Skeletal muscle cell (primary cell): ENCODE measurements around the gene SLC1A4.
"Not testable (repeated sequence)": the region's sequence is repeated elsewhere in the genome, so short reads cannot be mapped to it uniquely, and the experiment has no call there.

Source experiments
- DNase-seq: peaks from one replicate; pipeline ENCODE4 v3.0.0-alpha.2; 2010; ENCODE audit warnings: low read depth
- H3K4me3 ChIP-seq: 2 replicates; pipeline ENCODE4 v1.5.1; 2011; ENCODE audit warnings: low read depth, mild to moderate bottlenecking, control low read depth, low read length, moderate library complexity

SLC1A4 gene

GRCh38 chr2:64988420-64989125, 626 bp upstream of the SLC1A4 start:
- peak; percentile 80 for DNase-seq
- peak overlapping the region; percentile 78 for H3K4me3 ChIP-seq

- no peak for DNase-seq
- peak overlapping the region; percentile 78 for H3K4me3 ChIP-seq
These were observed 899 bp downstream of the SLC1A4 start for GRCh38 chr2:64989982-64990614.

- DNase-seq = no peak
- peak overlapping the region; percentile 78 for H3K4me3 ChIP-seq
These were observed 1.7 kb downstream of the SLC1A4 start for GRCh38 chr2:64990876-64991275.

- DNase-seq = no peak
- no peak overlapping the region for H3K4me3 ChIP-seq
These were observed 3.0 kb downstream of the SLC1A4 start for GRCh38 chr2:64992218-64992617.

GRCh38 chr2:64992990-64993389, 3.8 kb downstream of the SLC1A4 start:
- no peak for DNase-seq
- no peak overlapping the region for H3K4me3 ChIP-seq

- H3K4me3 ChIP-seq = no peak overlapping the region
- no peak for DNase-seq
These were observed 5.8 kb downstream of the SLC1A4 start for GRCh38 chr2:64995041-64995440.

- no peak for DNase-seq
- no peak overlapping the region for H3K4me3 ChIP-seq
These were observed 7.7 kb downstream of the SLC1A4 start for GRCh38 chr2:64996871-64997307.

- H3K4me3 ChIP-seq = no peak overlapping the region
- DNase-seq = peak; percentile 46
These were observed 9.5 kb downstream of the SLC1A4 start for GRCh38 chr2:64998658-64999061.

- DNase-seq = no peak
- H3K4me3 ChIP-seq = no peak overlapping the region
These were observed 10.6 kb downstream of the SLC1A4 start for GRCh38 chr2:64999754-65000153.

- H3K4me3 ChIP-seq = no peak overlapping the region
- no peak for DNase-seq
These were observed 11.4 kb downstream of the SLC1A4 start for GRCh38 chr2:65000644-65001043.

- DNase-seq = no peak
- no peak overlapping the region for H3K4me3 ChIP-seq
These were observed 13.8 kb downstream of the SLC1A4 start for GRCh38 chr2:65003037-65003436.

GRCh38 chr2:65004232-65004631, 15.0 kb downstream of the SLC1A4 start:
- not testable (repeated sequence) for DNase-seq, H3K4me3 ChIP-seq

- no peak overlapping the region for H3K4me3 ChIP-seq
- DNase-seq = no peak
These were observed 24.6 kb downstream of the SLC1A4 start for GRCh38 chr2:65013776-65014175.

- H3K4me3 ChIP-seq = no peak overlapping the region
- no peak for DNase-seq
These were observed 26.5 kb downstream of the SLC1A4 start for GRCh38 chr2:65015731-65016130.

GRCh38 chr2:65016789-65017188, 27.6 kb downstream of the SLC1A4 start:
- no peak for DNase-seq
- no peak overlapping the region for H3K4me3 ChIP-seq

- DNase-seq = no peak
- no peak overlapping the region for H3K4me3 ChIP-seq
These were observed 28.1 kb downstream of the SLC1A4 start for GRCh38 chr2:65017335-65017734.

GRCh38 chr2:65018141-65018582, 29.0 kb downstream of the SLC1A4 start:
- H3K4me3 ChIP-seq = no peak overlapping the region
- no peak for DNase-seq

- DNase-seq = no peak
- no peak overlapping the region for H3K4me3 ChIP-seq
These were observed 29.8 kb downstream of the SLC1A4 start for GRCh38 chr2:65019010-65019409.

- no peak for DNase-seq
- no peak overlapping the region for H3K4me3 ChIP-seq
These were observed 30.5 kb downstream of the SLC1A4 start for GRCh38 chr2:65019675-65020195.

- not testable (repeated sequence) for DNase-seq, H3K4me3 ChIP-seq
These were observed 31.1 kb downstream of the SLC1A4 start for GRCh38 chr2:65020251-65020650.
